Measurements from ENCODE around the gene NANOS3. TPM values are rescaled to one million over a fixed set of nuclear protein-coding genes. Genes with fewer than 3 reads are reported as not detected.

NANOS3 gene
- total and polyA plus RNA-seq, 9 of the 15 experiments (the other 6 are each of a cell fraction or from before 2014, with no cell fraction given) = not detected

DNA sequence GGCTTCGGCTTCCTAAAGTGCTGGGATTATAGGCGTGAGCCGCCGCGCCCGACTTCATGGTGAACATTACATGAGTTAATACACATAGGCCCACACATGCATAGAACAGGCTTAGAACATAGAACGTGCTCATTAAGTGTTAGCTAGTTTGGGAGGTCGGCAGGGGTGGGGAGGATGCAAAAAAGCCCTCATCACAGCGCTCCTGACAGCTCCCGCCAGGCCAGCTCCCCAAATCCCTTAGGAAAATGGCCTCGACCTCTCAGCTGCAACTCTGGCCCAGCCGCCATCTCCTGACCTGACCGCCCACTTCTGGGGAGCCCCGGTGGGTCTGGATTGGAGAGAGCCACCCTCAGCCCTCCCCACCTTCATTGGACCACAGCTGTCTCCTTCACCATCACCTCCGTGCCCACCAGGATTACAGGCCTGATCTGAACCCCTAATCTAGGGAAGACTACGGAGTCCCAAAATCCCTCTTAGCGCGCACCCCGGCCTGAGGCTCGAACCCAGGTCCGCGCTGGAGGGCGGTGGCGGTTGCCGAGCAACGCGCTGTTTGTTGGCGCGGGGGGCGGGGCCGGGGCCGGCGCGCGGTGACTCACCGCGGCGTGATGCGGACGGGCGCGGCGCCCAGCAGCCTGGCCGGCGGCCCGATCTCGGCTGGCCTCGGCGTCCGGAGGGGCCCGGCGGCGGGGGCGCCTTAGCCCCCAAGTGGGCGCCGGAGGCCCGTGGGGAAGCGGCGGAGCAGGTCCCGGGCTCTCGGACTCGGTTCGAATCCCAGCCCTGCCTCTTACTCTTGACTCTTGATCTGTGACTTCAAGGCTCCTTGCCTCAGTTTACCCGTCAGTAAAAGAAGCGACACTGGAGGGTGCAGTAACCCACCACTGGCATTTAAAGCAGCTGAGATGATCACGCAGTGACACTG lies 26.7 kb upstream of the NANOS3 start (continued):
- TF ChIP-seq REST (IDR thresholded peaks at IDR 0.05; ENCODE audit: borderline replicate concordance) (peak; percentile 28), REST (CRISPR knock-in tag; IDR thresholded peaks at IDR 0.05; ENCODE audit: low read depth) (peak; percentile 58; the same call in 1 of the 2 replicates), BRCA1 (IDR thresholded peaks at IDR 0.05) (no peak), BRCA1 (CRISPR knock-in tag; IDR thresholded peaks at IDR 0.05) (no peak), NELFE (IDR thresholded peaks at IDR 0.05; ENCODE audit: insufficient read depth, insufficient read length) (no peak), HIVEP1 (CRISPR knock-in tag; IDR thresholded peaks at IDR 0.05) (no peak), ZNF121 (CRISPR knock-in tag; conservative IDR thresholded peaks at IDR 0.05) (no peak), LARP7 (IDR thresholded peaks at IDR 0.05) (no peak), MCM7 (IDR thresholded peaks at IDR 0.05) (no peak), SPI1 (IDR thresholded peaks at IDR 0.05; ENCODE audit: borderline replicate concordance, low read depth, low read length) (no peak), ZNF174 (CRISPR knock-in tag; IDR thresholded peaks at IDR 0.05) (no peak), ZNF785 (CRISPR knock-in tag; IDR thresholded peaks at IDR 0.05) (no peak), POLR3G (IDR thresholded peaks at IDR 0.05; ENCODE audit: extremely low read depth, insufficient read length, insufficient replicate concordance) (no peak), NR2F6 (CRISPR knock-in tag; IDR thresholded peaks at IDR 0.05) (no peak), RNF2 (IDR thresholded peaks at IDR 0.05) (no peak), HDAC2 (IDR thresholded peaks at IDR 0.05) (no peak), ZEB2 (IDR thresholded peaks at IDR 0.05) (no peak), WHSC1 (IDR thresholded peaks at IDR 0.05; ENCODE audit: low read length) (no peak), NR3C1 (CRISPR knock-in tag; IDR thresholded peaks at IDR 0.05) (no peak), ZFPM2 (CRISPR knock-in tag; IDR thresholded peaks at IDR 0.05) (no peak), ADNP (tag; IDR thresholded peaks at IDR 0.05) (peak; percentile 53)
- TF ChIP-seq, protein P1, sequence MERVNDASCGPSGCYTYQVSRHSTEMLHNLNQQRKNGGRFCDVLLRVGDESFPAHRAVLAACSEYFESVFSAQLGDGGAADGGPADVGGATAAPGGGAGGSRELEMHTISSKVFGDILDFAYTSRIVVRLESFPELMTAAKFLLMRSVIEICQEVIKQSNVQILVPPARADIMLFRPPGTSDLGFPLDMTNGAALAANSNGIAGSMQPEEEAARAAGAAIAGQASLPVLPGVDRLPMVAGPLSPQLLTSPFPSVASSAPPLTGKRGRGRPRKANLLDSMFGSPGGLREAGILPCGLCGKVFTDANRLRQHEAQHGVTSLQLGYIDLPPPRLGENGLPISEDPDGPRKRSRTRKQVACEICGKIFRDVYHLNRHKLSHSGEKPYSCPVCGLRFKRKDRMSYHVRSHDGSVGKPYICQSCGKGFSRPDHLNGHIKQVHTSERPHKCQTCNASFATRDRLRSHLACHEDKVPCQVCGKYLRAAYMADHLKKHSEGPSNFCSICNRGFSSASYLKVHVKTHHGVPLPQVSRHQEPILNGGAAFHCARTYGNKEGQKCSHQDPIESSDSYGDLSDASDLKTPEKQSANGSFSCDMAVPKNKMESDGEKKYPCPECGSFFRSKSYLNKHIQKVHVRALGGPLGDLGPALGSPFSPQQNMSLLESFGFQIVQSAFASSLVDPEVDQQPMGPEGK (CRISPR knock-in tag; IDR thresholded peaks at IDR 0.05; ENCODE audit: borderline replicate concordance) = no peak
